Measurements from ENCODE around the gene SEC24D.

DNA sequence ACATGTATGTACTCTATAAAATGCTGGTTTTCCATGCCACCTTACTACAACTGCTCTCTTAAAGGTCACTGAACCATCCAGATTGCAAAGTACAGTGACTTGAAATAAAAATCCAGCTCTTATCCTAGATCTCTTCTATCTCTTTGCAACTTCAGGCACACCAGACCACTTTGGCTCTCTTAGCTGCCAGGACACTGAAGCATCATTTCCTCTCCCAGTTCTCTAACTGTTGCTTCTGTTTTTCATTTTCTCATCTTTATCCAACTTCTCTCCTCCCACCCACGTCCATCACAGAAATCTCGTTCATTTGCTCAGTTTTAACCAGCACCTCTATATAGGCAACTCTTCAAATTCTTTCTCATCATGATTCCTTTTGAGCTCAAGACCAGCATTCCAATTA is 76.4 kb downstream of the SEC24D start:
- TF ChIP-seq, protein P1, sequence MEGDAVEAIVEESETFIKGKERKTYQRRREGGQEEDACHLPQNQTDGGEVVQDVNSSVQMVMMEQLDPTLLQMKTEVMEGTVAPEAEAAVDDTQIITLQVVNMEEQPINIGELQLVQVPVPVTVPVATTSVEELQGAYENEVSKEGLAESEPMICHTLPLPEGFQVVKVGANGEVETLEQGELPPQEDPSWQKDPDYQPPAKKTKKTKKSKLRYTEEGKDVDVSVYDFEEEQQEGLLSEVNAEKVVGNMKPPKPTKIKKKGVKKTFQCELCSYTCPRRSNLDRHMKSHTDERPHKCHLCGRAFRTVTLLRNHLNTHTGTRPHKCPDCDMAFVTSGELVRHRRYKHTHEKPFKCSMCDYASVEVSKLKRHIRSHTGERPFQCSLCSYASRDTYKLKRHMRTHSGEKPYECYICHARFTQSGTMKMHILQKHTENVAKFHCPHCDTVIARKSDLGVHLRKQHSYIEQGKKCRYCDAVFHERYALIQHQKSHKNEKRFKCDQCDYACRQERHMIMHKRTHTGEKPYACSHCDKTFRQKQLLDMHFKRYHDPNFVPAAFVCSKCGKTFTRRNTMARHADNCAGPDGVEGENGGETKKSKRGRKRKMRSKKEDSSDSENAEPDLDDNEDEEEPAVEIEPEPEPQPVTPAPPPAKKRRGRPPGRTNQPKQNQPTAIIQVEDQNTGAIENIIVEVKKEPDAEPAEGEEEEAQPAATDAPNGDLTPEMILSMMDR (conservative IDR thresholded peaks at IDR 0.05; ENCODE audit: low read depth in 2 of 2), result no peak
- TF ChIP-seq ZNF331 (CRISPR knock-in tag; IDR thresholded peaks at IDR 0.05; ENCODE audit: low read depth) (no peak), JUNB (IDR thresholded peaks at IDR 0.05; ENCODE audit: unreplicated experiment) (no peak)
- TF ChIP-seq, protein P2, sequence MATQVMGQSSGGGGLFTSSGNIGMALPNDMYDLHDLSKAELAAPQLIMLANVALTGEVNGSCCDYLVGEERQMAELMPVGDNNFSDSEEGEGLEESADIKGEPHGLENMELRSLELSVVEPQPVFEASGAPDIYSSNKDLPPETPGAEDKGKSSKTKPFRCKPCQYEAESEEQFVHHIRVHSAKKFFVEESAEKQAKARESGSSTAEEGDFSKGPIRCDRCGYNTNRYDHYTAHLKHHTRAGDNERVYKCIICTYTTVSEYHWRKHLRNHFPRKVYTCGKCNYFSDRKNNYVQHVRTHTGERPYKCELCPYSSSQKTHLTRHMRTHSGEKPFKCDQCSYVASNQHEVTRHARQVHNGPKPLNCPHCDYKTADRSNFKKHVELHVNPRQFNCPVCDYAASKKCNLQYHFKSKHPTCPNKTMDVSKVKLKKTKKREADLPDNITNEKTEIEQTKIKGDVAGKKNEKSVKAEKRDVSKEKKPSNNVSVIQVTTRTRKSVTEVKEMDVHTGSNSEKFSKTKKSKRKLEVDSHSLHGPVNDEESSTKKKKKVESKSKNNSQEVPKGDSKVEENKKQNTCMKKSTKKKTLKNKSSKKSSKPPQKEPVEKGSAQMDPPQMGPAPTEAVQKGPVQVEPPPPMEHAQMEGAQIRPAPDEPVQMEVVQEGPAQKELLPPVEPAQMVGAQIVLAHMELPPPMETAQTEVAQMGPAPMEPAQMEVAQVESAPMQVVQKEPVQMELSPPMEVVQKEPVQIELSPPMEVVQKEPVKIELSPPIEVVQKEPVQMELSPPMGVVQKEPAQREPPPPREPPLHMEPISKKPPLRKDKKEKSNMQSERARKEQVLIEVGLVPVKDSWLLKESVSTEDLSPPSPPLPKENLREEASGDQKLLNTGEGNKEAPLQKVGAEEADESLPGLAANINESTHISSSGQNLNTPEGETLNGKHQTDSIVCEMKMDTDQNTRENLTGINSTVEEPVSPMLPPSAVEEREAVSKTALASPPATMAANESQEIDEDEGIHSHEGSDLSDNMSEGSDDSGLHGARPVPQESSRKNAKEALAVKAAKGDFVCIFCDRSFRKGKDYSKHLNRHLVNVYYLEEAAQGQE (IDR thresholded peaks at IDR 0.05; ENCODE audit: unreplicated experiment), result no peak
- TF ChIP-seq, protein P3, sequence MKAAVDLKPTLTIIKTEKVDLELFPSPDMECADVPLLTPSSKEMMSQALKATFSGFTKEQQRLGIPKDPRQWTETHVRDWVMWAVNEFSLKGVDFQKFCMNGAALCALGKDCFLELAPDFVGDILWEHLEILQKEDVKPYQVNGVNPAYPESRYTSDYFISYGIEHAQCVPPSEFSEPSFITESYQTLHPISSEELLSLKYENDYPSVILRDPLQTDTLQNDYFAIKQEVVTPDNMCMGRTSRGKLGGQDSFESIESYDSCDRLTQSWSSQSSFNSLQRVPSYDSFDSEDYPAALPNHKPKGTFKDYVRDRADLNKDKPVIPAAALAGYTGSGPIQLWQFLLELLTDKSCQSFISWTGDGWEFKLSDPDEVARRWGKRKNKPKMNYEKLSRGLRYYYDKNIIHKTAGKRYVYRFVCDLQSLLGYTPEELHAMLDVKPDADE (IDR thresholded peaks at IDR 0.05), result no peak
